SK-N-MC (cell line): ENCODE results near the gene CHRNB1.

Experiments used
- DNase-seq: peaks from one replicate; pipeline ENCODE4 v3.0.0-alpha.2; 2011; ENCODE audit warnings: low read depth, low spot score
- H3K27ac ChIP-seq: fragments of 200-600 bp; sonication (generic); 2 replicates; pipeline ENCODE4 v1.5.1; 2016; ENCODE audit warnings: mixed run types
- H3K36me3 ChIP-seq: fragments of 200-600 bp; sonication (generic); 2 replicates; pipeline ENCODE4 v1.6.1; 2017; ENCODE audit warnings: antibody characterized with exemption, low read length, mixed read lengths; ENCODE audit not compliant: insufficient read depth
- H3K4me3 ChIP-seq: fragments of 200-600 bp; sonication (generic); 2 replicates; pipeline ENCODE4 v1.5.1; 2016
- H3K9ac ChIP-seq: fragments of 200-600 bp; sonication (generic); 2 replicates; pipeline ENCODE4 v1.8.0; 2017; ENCODE audit warnings: mixed run types, mixed read lengths; ENCODE audit not compliant: insufficient read length
- H3K9me3 ChIP-seq: fragments of 200-600 bp; sonication (generic); 2 replicates; pipeline ENCODE4 v1.6.1; 2017; ENCODE audit warnings: low read depth, mild to moderate bottlenecking, antibody characterized with exemption, low read length, moderate library complexity, mixed read lengths
- EZH2 ChIP-seq: fragments of 200-600 bp; sonication (generic); IDR thresholded peaks from one replicate; pipeline ENCODE4 v1.6.1; 2017; ENCODE audit warnings: antibody characterized with exemption
- FOXP2 ChIP-seq: optimal IDR thresholded peaks from 2 replicates; pipeline ENCODE3; 2011; ENCODE audit warnings: mild to moderate bottlenecking, moderate library complexity; ENCODE audit not compliant: insufficient read depth; ENCODE audit errors: extremely low read length, control extremely low read depth
- POLR2AphosphoS5 ChIP-seq: IDR thresholded peaks from 2 replicates; pipeline ENCODE4 v1.6.1; 2012; ENCODE audit warnings: mild to moderate bottlenecking, low read depth, low read length, borderline replicate concordance

CHRNB1 gene, protein sequence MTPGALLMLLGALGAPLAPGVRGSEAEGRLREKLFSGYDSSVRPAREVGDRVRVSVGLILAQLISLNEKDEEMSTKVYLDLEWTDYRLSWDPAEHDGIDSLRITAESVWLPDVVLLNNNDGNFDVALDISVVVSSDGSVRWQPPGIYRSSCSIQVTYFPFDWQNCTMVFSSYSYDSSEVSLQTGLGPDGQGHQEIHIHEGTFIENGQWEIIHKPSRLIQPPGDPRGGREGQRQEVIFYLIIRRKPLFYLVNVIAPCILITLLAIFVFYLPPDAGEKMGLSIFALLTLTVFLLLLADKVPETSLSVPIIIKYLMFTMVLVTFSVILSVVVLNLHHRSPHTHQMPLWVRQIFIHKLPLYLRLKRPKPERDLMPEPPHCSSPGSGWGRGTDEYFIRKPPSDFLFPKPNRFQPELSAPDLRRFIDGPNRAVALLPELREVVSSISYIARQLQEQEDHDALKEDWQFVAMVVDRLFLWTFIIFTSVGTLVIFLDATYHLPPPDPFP

DNA sequence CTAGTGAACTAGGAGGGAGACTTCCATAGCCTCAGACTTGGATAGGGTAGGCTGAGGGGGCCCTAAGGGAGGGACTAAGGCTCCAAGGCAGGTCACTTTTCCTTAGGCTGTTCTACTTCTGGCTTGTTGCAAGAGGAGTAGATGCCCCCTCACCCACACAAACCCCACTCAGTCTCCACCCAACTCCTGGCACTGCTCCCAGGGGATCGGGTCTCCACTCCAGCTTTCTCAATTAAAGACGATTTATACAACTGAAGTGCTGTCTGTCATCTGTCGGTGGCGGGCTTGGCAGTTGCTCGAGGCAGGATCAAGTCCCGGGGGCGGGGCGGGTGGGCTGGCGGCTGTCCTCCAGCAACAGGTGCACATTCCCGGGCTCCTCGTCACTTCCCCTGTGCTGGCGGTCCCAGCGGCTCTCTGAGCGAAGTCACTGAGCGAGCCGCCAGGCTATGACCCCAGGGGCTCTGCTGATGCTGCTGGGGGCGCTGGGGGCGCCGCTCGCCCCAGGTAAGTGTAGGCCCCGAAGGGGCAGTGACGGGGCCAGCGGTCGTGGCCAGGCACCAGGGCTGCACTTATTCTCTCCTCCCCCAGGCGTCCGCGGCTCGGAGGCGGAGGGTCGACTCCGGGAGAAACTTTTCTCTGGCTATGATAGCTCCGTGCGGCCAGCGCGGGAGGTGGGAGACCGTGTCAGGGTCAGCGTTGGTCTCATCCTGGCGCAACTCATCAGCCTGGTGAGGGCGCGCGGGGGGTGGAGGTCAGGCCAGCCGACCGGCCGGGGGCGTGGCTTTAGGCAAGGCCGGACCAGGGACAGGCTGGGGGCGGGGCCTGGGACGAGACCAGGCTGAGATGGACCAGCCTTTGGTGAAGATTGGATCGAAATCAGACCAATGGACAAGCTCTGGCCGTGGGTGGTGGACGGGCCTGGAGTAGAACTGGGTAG lies at the start of gene CHRNB1:
CHRNB1 (plus strand) TSS at position 380 of the 937 bp plus-strand sequence; CDS start at position 447, 67 bp downstream.
- no peak for TF ChIP-seq FOXP2
- Histone ChIP-seq H3K36me3 (no peaks in the 10 kb centered on the region), H3K9ac (no peak within 1 kb of the TSS), H3K4me3 (no peak within 1 kb of the TSS), H3K9me3 (no peaks in the 10 kb centered on the region), H3K27ac (0 out of 2 replicates have a peak within 1 kb of the TSS, but pooled peaks have one; percentile 6)
- DNase-seq, result no peak

DNA sequence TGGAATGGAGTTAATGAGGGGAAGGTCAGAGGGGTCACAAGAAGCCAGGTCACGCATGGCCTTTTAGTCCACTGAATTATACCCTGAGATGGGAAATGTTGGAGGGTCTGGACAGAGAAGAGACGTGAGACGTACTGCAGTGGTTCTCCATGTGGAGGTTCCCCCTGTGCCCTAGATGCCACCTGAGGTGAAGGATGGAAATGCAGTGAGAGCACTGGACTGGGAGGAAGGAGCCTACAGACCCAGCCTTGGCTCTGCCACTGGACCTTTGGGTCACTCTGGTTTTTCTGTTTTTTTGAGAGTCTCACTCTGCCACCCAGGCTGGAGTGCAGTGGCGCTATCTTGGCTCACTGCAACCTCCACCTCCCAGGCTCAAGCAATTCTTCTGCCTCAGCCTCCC lies 48.7 kb upstream of the CHRNB1 start:
- DNase-seq, result no peak
- Histone ChIP-seq H3K9ac (no peak overlapping the region), H3K9me3 (no peaks in the 10 kb centered on the region), H3K36me3 (no peaks in the 10 kb centered on the region), H3K27ac (no peak overlapping the region), H3K4me3 (no peak overlapping the region)
- TF ChIP-seq POLR2AphosphoS5 (no peak), FOXP2 (no peak), EZH2 (no peak)

DNA sequence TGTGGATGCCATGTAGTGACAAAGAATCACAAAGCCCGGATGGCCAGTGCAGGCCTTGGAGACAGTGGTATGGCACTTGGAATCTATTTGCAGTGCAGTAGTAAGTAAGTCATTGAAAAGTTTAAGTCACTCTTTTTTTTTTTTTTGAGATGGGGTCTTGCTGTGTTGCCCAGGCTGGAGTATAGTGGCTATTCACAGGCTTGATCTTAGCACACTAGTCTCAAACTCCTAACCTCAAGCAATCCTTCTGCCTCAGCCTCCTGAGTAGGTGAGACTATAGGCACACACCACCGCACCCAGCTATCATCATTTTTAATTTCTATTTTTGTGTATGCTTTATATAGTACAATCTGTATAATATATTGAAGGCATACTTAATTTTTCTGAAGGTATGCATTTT lies 46.2 kb upstream of the CHRNB1 start:
- no peak overlapping the region for H3K9ac ChIP-seq
- no peak for DNase-seq
- H3K4me3 ChIP-seq, result no peak overlapping the region
- no peaks in the 10 kb centered on the region for H3K36me3 ChIP-seq
- TF ChIP-seq EZH2 (no peak), POLR2AphosphoS5 (no peak), FOXP2 (no peak)
- no peak overlapping the region for H3K27ac ChIP-seq
- no peaks in the 10 kb centered on the region for H3K9me3 ChIP-seq

DNA sequence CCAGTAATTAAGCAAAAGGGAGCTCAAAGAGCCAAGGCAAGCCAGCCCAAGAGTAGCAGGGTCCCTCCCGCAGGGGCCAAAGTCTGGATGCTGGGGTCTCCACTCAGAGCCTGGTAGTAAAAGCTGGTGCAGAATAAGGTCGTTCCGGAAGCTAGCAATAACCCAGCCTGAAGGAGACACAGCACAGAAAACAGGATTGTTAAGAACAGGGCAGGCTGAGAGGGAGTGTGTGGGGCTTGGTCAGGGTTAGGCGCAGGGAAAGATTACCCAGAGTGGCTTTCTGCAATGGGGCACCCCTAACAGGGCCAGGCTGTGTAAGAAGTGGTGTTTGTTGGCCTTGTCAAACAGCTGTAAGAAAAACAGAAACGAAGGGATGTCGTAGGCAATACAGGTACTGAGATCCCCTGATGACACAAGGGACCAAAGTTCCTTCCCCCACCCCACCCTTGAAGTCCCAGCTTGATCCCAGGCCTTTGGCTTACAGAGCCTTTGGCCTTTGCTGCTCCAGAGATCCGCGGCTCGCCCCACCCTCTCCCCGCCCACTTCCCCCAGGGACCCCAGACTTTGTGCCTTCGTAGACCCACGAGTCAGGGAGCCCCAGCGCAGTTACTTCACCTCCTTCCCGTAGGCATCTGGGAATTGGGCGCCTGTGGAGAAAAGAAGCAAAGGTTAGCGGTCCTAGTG lies 41.7 kb upstream of the CHRNB1 start:
- DNase-seq, result no peak
- H3K27ac ChIP-seq, result no peak overlapping the region
- peak overlapping the region; percentile 82 for H3K9ac ChIP-seq
- TF ChIP-seq FOXP2 (no peak), EZH2 (no peak), POLR2AphosphoS5 (no peak)
- H3K9me3 ChIP-seq, result no peaks in the 10 kb centered on the region
- H3K36me3 ChIP-seq, result no peaks in the 10 kb centered on the region
- H3K4me3 ChIP-seq, result peak overlapping the region; percentile 95

DNA sequence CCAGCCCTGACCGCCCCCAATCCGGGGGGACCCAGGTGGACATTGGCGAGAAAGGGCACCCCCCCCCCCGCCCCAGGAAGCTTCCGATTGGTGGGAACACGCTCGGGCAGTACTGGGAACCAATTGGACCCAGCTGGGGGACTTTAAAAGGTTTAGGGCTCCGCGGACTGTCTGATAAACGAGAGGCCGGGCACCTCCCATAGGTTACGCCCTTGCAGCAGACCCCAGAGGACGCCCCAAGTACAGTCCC lies 41.2 kb upstream of the CHRNB1 start:
- Histone ChIP-seq H3K36me3 (no peaks in the 10 kb centered on the region), H3K9ac (peak overlapping the region; percentile 82), H3K9me3 (no peaks in the 10 kb centered on the region), H3K27ac (peak overlapping the region; percentile 62; the same call in 1 of the 2 replicates), H3K4me3 (peak overlapping the region; percentile 95)
- DNase-seq, result no peak
- no peak for TF ChIP-seq POLR2AphosphoS5

DNA sequence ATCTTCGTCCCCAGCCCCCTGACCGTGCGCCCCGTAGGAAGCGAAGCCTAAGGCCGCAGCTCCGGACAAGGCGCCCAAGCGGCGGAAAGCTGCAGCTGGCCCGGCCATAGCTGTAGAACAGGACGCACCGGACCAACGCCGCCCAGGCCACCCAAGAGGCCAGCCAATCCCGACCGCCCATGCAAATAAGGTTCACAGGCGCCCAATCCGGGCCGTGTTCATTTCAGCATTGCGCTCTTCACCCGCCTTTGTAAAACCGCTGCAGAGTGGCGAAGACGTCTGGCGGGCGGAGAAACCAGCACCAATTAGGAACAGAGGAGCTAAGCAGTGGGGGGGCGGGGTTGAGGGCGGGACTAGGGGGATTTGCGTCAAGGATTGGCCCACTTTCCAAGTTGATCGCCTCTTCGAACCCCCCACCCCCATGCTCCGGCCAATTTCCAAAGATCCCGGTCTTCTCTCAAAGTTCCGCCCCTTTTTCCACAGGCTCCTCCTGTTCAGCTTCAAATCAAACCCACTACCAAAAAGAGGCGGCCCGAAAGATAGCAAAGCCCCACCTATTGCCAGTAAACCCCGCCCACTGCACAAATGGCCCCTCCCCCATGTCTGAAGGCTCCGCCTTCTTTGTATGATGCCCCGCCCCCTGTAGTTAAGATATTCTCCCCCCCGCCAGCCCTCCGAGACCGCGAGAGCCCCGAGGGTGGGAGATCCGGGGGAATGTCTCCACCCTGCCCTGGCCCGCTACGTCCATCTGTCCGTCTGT lies 40.7 kb upstream of the CHRNB1 start, which contains the start of gene TMEM256:
TMEM256 (minus strand) TSS at position 121 of the 760 bp plus-strand sequence; CDS start at position 108, 13 bp downstream.
- peak; percentile 92 for DNase-seq
- H3K27ac ChIP-seq, result peak within 1 kb of the TSS; percentile 62; the same call in 1 of the 2 replicates
- TF ChIP-seq POLR2AphosphoS5 (peak; percentile 74), FOXP2 (no peak)

DNA sequence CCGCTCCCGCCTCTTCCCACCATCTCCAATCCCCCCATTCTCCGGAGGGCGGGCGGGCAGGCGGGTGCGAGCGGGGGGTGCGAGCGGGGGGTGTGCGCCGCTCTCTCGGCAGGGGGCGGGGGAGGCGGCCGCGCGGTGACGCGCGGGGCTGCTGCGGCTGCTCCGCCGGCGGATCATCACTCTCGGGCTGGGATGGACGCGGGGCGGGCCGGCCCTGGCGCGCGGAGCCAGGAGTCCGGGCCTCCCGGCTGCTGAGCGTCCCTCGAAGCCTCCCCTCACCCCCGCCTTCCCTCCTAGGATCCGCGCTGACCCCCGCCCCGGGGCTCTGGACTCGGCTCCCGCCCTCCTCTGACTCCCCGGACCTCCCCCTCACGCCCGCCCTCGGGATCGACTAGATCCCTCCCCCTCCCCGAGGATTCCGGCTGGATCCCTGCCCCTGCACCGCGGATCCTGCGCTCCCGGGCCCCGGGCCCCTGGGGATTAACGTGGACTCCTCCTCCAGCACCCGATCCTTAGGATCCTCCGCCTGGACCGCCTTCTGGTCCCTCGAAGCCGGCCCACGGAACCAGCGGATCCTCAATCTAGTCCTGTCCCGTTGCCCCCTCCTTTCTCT lies 40.0 kb upstream of the CHRNB1 start:
- TF ChIP-seq EZH2, result no peak
- no peak for TF ChIP-seq FOXP2
- no peak for TF ChIP-seq POLR2AphosphoS5
- DNase-seq, result no peak
- Histone ChIP-seq H3K9me3 (no peaks in the 10 kb centered on the region), H3K9ac (peak overlapping the region; percentile 77), H3K36me3 (0 out of 2 replicates have a peak, but pooled peaks cover 5% of the 10 kb centered on the region), H3K4me3 (peak overlapping the region; percentile 95), H3K27ac (no peak overlapping the region; the same call in 1 of the 2 replicates)

More for the DNA sequence above, 40.7 kb upstream of the CHRNB1 start, which contains the start of gene TMEM256:
- H3K9ac ChIP-seq, result peak within 1 kb of the TSS; percentile 82
- no peaks in the 10 kb centered on the region for H3K36me3 ChIP-seq
- H3K9me3 ChIP-seq, result no peaks in the 10 kb centered on the region
- peak within 1 kb of the TSS; percentile 95 for H3K4me3 ChIP-seq
